GM19397 (cell line): ENCODE measurements around the gene SMC6.

ENCODE experiments used
- ATAC-seq: cut with Tn5 transposase; IDR thresholded peaks from one replicate; pipeline ENCODE4 v1.9.1; 2021; ENCODE audit warnings: mild to moderate bottlenecking, moderate library complexity; ENCODE audit not compliant: unreplicated experiment

SMC6 gene

DNA sequence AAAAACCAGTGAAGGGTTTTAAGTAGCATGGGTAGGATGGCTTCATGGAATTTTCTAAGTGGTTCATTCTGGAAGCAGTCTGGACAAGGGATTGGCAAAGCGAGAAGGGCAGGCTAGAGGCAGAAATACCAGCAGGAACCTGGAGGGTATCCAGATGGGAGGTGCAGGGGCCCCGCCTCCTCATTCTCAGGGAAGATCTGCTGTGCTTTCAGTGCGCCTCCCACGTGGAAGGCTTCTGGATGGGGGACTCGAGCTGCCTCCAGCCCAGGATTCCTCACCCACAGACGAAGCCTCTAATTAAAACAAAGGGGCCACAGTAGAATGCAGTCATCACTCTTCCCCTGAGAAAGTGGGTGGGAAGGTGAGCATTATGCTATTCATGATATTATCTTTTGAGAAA, 133.3 kb downstream of the SMC6 start:
- ATAC-seq = no peak

- ATAC-seq = no peak
Observed at GRCh38 chr2:17617955-17618354, 135.7 kb downstream of the SMC6 start.

GRCh38 chr2:17617516-17617915, 136.1 kb downstream of the SMC6 start:
- no peak for ATAC-seq

- ATAC-seq = no peak
Observed at GRCh38 chr2:17616405-17616804, 137.2 kb downstream of the SMC6 start.

GRCh38 chr2:17615728-17616351, 137.8 kb downstream of the SMC6 start:
- no peak for ATAC-seq

- no peak for ATAC-seq
Observed at GRCh38 chr2:17615147-17615546, 138.5 kb downstream of the SMC6 start.

DNA sequence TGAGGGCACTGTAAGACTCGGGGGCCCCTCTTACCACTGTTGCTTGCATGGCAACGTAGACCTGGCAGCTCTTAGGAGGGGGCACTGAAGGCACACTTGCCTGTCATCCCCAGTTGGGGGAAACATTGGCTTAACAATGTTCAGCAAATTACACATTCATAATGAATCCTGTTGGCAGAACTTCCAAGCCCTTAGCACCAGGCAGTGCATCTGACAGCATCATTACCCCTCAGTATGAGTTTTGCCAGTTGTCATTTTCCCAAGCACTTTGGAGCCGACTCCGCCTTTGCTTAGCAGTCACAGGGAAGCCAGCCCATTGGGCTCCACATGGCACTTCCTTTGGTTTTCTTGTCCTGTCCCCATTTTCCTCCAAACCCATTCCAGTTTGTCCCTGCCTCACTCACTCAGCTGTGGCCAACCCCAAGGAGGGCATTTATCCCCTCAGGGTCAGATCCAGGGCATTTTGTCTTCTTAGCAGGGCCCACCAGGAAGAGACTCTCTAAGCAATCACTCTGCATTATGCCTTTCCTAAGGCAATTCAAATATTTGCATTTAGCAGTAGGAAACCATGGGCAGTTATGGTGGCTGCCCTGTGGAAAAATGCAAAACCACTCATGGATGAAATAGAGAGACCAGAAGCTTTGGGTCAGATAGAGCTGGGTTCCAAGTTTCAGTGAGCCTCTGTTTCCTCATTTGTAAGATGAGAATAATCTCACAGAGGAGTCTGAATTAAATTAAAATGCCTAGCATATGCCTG, 139.3 kb downstream of the SMC6 start:
- ATAC-seq = no peak
